Progenitor cell of endocrine pancreas (in vitro differentiated cells): ENCODE data around the gene MYLK. TPM values are rescaled to one million over a fixed set of nuclear protein-coding genes. Genes with fewer than 3 reads are reported as not detected.

ENCODE experiments used
- DNase-seq: peaks from one replicate; pipeline ENCODE4 v3.0.0; 2021; ENCODE audit warnings: low spot score; ENCODE audit not compliant: unreplicated experiment
- H3K27ac Mint-ChIP-seq: 2 replicates; pipeline ENCODE4 v1.8.0; 2021; ENCODE audit warnings: mild to moderate bottlenecking, moderate library complexity, mixed read lengths
- H3K27me3 Mint-ChIP-seq: 2 replicates; pipeline ENCODE4 v1.8.0; 2021; ENCODE audit warnings: mixed read lengths
- H3K36me3 Mint-ChIP-seq: 2 replicates; pipeline ENCODE4 v1.8.0; 2022; ENCODE audit warnings: mixed read lengths; ENCODE audit not compliant: insufficient read depth
- H3K4me1 Mint-ChIP-seq: 2 replicates; pipeline ENCODE4 v1.8.0; 2021; ENCODE audit warnings: low read depth, mixed read lengths
- H3K4me3 Mint-ChIP-seq: 2 replicates; pipeline ENCODE4 v1.8.0; 2021; ENCODE audit warnings: low read depth, mild to moderate bottlenecking, moderate library complexity, mixed read lengths
- H3K9me3 Mint-ChIP-seq: 2 replicates; pipeline ENCODE4 v1.8.0; 2021; ENCODE audit warnings: low read depth, mixed read lengths
- total RNA-seq: library from RNA; stranded (reverse); gene quantifications from 2 replicates; pipeline ENCODE4 v1.2.1, GENCODE V29; 2021
- TF ChIP-seq, protein P1 (sequence below): fragments of 200-600 bp; sonication (generic); IDR thresholded peaks from one replicate; pipeline ENCODE4 v1.5.0; 2021; ENCODE audit warnings: antibody characterized with exemption, mild to moderate bottlenecking; ENCODE audit not compliant: unreplicated experiment

The MYLK gene
- total RNA-seq, 1 donor from 2014 or later: 1.1 TPM

DNA sequence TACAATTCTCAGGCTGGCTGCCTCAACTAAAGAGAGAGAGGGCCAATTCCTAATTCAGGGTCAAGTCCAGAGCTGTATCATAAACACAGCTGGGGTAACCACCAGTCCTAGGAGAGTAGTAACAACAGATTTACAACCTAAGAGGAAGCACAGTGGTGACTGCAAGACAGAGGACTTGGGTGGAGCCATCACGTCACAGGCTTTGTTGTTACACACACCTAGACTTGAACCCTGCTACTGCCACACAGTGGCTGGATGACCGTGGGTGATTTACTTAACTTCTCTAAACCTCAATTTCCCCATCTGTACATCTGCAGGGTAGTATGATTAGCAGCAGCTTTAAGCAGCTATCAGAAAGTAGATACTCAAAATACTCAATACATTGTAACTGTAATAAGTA lies 78.6 kb downstream of the MYLK start:
- TF ChIP-seq, protein P1, sequence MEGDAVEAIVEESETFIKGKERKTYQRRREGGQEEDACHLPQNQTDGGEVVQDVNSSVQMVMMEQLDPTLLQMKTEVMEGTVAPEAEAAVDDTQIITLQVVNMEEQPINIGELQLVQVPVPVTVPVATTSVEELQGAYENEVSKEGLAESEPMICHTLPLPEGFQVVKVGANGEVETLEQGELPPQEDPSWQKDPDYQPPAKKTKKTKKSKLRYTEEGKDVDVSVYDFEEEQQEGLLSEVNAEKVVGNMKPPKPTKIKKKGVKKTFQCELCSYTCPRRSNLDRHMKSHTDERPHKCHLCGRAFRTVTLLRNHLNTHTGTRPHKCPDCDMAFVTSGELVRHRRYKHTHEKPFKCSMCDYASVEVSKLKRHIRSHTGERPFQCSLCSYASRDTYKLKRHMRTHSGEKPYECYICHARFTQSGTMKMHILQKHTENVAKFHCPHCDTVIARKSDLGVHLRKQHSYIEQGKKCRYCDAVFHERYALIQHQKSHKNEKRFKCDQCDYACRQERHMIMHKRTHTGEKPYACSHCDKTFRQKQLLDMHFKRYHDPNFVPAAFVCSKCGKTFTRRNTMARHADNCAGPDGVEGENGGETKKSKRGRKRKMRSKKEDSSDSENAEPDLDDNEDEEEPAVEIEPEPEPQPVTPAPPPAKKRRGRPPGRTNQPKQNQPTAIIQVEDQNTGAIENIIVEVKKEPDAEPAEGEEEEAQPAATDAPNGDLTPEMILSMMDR: no peak
- H3K27ac Mint-ChIP-seq: no peak overlapping the region
- H3K9me3 Mint-ChIP-seq: no peaks in the 10 kb centered on the region
- H3K27me3 Mint-ChIP-seq: peaks cover 14% of the 10 kb centered on the region
- no peaks in the 10 kb centered on the region for H3K4me1 Mint-ChIP-seq
- no peaks in the 10 kb centered on the region for H3K36me3 Mint-ChIP-seq
- no peak for DNase-seq
- no peak overlapping the region for H3K4me3 Mint-ChIP-seq

DNA sequence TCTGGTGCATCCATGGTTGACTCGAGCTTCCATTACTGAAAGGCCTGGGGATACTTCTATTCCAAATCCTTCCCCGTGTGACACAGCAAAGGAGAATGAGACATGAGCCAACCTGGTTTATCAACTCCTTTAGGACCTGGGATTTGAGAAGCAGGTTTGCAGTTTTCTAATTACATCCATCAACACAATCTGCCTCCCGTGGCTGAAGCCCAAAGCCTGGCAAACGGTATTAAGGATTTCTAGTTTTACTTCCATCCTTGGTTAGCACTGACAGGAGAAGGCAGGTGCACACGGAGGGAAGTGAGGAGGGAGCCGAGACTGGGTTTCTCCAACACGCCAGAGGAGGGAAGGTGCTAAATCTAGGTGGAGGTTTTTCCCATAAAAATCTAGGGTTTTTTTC lies 79.0 kb downstream of the MYLK start:
- H3K4me3 Mint-ChIP-seq: no peak overlapping the region
- H3K4me1 Mint-ChIP-seq: no peaks in the 10 kb centered on the region
- TF ChIP-seq, protein P1: no peak
- H3K27me3 Mint-ChIP-seq: peaks cover 18% of the 10 kb centered on the region
- H3K27ac Mint-ChIP-seq: no peak overlapping the region
- DNase-seq: no peak
- no peaks in the 10 kb centered on the region for H3K36me3 Mint-ChIP-seq
- H3K9me3 Mint-ChIP-seq: no peaks in the 10 kb centered on the region

DNA sequence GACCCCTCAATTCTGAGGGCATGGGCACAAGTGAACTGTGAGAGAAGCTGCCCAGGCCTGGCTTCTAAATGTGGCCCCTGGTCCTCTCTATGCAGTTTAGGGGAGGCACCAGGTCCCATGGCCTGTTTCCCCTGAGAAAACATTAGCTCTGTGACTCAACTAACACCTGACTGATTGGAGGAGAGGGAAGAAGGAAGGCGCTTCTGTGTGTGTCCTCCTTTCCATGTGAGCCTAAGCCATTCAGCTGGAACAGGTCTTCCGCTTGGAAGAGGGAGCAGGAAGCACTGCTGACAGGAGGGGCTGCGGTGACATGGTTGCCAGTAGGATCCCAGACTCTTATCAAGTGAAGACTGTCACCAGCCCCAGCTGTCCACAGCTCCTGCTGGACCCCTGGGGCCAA lies 79.5 kb downstream of the MYLK start:
- TF ChIP-seq, protein P1: no peak
- Mint-ChIP-seq H3K36me3 (no peaks in the 10 kb centered on the region), H3K4me3 (no peak overlapping the region), H3K4me1 (peaks cover 2% of the 10 kb centered on the region), H3K27ac (no peak overlapping the region), H3K9me3 (no peaks in the 10 kb centered on the region), H3K27me3 (peaks cover 21% of the 10 kb centered on the region)
- no peak for DNase-seq

DNA sequence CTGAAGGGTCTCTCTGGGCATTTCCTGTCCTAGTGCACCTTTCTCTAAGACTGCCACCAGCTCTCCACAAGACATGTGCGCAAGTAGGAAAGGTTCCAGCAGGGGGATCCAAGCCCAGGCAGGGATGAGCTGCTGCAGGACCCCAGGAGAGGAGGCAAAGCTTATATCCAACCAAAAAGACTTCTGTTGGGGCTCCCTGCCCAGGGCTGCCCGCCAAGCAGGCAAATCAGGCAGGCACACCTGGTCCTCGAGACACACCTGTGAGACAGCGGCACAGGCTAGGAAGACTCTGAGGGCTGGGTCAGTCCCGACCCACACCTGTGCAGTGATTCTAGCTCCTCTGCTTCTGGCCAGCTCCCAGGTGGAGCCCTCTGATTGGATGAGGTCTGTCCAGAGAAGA lies 80.6 kb downstream of the MYLK start:
- TF ChIP-seq, protein P1: no peak
- peaks cover 6% of the 10 kb centered on the region for H3K4me1 Mint-ChIP-seq
- no peaks in the 10 kb centered on the region for H3K9me3 Mint-ChIP-seq
- DNase-seq: no peak
- H3K27me3 Mint-ChIP-seq: peaks cover 32% of the 10 kb centered on the region
- no peak overlapping the region for H3K4me3 Mint-ChIP-seq
- no peaks in the 10 kb centered on the region for H3K36me3 Mint-ChIP-seq
- no peak overlapping the region for H3K27ac Mint-ChIP-seq

DNA sequence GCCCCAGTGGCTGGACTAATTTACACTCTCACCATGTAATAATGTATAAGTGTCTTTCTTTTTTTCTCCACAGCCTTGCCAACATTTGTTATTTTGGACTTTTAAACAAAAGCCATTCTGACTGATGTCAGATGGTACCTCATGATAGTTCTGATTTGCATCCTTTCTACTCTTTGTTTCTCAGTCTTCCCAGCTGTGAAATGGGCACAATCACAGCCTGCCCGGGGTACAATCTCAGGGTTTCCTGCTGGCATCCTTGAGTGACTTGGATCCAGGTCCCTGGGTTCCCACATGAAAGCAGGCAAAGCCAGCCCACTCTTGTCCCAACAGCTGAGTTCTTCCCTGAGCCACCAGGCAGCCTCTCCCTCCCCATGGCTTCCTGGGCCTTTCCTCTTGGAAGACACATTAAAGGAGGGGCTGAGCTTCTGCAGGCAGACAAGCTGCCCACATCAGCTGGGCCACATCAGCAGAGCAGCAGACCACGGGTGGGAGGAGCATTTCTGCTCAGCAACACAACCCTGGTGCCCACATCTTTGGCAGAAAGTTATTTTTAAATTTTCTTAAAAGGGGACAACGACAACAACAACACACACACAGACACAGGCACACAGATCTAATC lies 82.0 kb downstream of the MYLK start:
- no peak for DNase-seq
- Mint-ChIP-seq H3K4me3 (no peak overlapping the region), H3K27me3 (peaks cover 39% of the 10 kb centered on the region), H3K36me3 (no peaks in the 10 kb centered on the region), H3K27ac (no peak overlapping the region), H3K9me3 (no peaks in the 10 kb centered on the region), H3K4me1 (peaks cover 6% of the 10 kb centered on the region)
- TF ChIP-seq, protein P1: no peak
